ENCODE results near the gene SPEN.
A peak's percentile ranks its signal among the peaks of the same experiment; 100 is the strongest.

SPEN gene

DNA sequence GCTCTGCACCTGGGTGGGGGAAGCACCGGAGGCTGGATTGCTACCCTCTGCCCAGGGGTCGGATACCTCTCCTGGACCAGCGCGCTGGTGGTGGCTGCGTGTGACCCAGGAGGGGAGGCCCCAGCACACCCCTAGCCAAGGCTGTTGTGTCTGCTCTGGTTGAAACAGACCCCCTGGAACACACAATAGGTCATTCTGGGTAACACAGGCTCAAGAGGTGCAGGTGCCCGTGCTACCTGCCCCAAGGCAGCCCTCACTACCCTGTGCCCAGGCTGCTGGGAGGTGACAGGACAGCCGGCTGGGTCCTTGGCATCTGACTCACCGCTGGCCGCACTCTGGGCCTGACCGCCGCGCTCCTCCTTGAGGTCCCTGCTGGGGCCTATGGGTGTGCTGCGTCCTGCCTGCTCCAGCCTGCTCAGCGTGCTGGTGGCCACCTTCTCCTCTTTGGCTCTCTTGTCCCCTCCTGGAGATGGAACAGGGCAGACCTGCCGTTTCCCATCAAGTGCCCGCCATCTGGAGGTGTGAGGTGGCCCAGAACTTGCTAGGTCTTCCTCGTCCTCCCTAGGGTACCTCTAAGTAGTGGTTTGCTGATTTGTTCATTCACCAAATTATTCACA, 98.4 kb downstream of the SPEN start:
- DNase-seq (ENCODE audit: low read depth, low spot score), result no peak

DNA sequence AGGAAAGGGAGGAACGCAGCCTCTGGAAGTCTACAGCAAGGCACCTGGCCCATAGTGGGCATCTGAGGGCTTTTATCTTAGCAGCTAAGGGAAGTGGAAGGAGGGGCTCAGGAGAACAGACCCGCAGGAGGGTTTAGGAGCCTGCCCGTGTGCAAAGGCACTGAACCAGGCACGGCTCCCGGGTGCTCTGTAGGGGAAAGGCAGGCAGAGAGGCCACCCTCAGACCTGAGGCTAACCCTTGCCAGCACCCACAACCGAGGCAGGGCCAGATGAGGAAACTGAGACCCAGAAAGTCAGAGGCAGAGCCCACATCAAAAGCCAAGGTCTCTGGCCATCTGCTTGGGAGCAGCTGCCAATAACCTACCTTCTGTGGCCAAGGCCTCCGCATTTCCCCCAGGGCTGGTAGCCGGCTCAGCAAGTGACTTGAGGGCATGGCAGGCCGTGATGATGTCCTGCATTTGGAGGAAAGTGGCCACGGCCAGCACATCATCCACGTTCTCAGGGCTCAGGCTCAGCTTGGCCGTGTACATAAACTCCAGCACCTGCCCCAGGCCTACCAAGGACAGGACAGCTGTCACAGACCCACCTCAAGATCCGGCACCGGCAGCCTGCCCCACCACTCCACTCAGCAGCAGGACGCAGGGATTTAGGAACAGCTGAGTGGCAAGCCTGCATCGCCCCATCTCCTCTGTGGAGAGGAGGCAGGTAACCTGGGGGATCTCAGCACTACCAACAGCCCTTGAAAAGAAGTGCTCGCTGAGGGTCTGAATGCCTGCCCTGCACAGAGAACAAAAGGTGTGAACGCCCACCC, 99.3 kb downstream of the SPEN start:
- no peak for DNase-seq (ENCODE audit: low read depth, low spot score)

DNA sequence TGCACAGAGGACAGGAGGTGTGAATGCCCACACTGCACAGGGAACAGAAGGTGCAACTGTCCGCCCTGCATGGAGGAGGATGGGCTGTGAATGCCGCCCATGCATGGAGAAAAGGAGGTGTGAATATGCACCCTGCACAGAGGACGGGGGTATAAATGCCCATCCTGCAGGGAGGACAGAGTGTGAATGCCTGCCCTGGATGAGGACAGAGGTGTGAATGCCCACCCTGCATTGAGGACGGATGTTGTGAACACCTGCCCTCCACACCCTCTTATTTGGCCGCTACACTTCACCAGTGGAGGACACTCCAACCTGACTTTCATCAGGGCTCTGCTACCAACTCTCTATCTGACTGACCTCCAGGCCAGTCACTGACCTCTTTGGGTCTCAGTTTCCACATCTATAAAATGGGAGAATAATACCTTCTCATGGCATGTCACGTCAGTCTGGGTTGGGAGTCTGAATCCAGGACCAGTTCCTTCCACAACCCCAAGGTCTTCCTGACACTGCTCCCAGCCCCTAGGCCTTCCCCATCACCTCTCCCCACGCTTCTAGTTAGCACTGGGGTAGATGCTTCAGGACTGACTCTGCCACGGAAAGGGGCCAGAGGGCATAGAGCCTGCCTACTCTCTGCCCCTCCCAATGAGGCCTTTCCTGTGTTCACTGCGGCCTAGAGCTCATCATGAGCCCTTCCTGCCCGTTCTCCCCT, 100.0 kb downstream of the SPEN start:
- no peak for DNase-seq (ENCODE audit: low read depth, low spot score)

DNA sequence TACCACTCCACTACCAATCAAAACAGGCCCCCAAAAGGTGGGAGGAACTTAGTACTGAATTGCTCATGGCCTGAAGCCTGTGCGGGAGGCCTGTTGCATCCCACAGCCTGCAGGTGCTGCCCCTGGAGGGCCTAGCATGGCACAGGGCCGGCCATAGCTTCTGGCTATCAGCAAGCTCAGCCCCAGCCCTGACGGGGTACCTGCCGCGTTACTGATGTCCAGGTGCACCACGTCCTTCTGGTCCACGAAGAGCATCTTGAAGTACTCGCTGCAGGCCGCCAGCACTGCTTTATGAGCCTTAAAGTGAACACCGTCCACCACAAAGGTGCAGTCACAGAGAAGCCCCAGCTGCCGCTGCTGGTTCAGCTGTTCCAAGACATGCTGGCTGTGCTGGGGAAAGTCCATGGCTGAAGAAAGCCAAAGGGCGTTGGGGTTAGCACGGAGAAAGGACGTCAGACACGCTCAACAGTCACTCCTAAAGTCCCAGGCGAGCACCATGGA, 100.6 kb downstream of the SPEN start:
- DNase-seq (ENCODE audit: low read depth, low spot score), result no peak

DNA sequence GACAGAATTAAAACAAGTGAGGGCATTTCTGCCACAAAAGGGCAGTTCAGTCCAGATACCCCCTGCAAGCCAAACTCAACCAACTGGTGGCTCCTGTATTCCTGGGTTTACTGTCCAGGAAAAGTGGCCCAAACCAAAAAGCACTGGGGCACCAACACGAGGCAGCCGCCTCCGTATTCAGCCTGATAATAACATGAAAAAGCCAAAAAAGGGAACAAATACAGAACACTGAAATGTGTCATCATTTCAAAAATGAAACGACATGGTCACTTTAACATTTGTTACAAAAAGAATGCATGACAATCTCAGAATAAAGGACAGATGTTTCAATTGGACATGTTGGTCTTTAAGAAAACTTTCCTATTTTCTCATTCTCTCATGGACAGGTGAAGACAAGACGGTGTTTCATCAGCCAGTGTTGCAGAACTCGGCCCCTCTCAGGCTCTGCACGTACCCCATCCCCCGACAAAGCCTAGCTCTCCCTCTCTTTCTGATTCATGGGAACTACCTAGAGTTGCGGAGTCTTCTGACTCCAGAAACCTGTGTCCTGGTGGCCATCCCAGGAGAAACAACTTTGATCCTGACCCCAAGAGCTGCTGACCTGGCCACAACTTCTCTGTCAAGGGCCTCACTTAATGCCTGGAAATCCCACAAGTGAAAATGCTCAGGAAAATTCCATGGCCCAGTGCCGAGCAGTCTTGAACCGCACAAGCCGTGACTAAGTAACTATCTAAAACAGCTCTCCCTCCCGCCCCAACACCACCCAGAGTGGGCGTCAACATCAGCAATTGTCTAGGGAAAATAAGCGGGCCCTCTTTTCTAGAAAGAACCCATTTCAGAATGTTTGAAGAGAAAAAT, 101.3 kb downstream of the SPEN start:
- DNase-seq (ENCODE audit: low read depth, low spot score), result no peak

DNA sequence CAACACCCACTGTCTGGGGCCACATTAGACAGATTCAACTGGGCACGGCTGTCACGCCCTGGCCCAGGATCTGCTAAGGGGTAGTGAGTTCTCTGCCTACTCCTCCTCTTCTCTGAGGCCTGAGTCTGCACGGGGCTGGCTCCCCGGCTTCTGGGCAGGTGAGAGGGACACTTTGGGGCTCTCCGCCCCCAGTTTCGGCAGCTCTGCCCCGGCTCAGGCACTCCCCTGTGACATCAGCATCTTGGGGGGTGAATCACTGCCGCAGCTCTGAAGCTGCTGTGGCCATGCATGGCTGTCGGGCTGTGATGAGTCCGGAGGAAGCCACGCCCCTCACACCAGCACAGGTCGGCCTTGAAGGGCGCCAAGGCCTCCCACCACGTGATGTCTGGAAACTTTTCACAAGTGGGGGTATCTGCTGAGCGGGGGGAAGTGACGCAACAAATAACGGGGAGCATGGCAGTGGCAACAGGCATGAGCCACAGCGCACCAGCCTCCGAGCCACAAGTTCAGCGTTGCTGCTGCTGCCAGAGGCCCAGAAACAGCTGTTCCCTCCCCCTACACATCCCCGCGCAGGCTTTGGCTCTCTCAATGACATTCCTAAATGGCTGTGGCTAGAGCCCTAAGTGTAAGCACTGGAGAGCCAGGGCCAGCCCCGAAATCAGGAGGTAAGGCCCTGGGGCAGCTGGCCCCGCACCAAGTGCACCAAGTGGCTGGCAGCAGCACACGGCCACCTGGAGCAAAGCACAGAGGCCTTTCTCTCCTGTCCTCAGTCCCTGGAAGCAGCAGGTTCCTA, 102.1 kb downstream of the SPEN start:
- DNase-seq (ENCODE audit: low read depth, low spot score), result no peak

DNA sequence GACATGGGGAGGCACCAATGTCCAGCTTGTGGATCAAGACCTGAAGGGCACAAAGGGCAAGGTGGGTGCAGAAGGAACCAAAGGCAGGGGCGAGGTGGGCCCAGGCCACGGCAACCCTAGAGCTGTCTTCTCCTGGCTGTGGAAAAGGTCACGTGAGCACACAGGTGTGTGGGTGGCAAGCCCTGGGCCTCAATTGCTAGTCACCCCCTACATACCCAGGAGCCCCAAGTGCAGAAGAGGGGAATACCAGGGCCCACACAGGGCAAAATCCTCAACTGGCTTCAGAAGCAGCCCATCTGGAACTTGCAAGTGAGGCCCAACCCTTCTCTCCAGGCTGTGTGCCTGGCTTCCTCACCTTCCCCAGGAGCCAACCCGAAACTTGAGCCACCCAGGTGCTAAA, 102.8 kb downstream of the SPEN start:
- DNase-seq (ENCODE audit: low read depth, low spot score), result no peak

DNA sequence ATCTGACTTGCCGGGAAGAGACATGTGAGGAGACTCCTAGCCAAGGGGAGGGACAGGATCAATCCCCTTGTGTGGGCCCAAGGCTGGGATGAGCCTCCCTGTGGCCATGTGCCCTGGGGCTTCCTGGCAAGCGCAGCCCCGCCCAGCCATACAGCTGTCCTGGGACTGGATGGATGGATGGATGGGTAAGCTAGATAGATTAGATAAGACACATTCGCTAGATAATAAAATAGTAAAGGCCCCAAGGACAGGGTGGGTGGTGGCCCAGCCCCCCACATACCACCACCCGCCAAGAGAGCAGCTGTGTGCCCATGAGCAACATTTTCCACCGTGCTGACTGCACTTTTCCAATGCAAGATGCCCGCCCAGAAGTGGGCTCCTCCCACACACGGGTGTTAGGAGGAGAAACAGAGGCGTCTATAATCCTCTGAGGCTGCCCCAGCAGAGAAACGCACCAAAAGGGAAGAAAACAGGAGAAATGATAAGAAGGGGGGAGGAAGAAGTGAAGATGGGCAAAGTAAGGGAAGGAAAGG, 103.3 kb downstream of the SPEN start:
- DNase-seq (ENCODE audit: low read depth, low spot score), result no peak

DNA sequence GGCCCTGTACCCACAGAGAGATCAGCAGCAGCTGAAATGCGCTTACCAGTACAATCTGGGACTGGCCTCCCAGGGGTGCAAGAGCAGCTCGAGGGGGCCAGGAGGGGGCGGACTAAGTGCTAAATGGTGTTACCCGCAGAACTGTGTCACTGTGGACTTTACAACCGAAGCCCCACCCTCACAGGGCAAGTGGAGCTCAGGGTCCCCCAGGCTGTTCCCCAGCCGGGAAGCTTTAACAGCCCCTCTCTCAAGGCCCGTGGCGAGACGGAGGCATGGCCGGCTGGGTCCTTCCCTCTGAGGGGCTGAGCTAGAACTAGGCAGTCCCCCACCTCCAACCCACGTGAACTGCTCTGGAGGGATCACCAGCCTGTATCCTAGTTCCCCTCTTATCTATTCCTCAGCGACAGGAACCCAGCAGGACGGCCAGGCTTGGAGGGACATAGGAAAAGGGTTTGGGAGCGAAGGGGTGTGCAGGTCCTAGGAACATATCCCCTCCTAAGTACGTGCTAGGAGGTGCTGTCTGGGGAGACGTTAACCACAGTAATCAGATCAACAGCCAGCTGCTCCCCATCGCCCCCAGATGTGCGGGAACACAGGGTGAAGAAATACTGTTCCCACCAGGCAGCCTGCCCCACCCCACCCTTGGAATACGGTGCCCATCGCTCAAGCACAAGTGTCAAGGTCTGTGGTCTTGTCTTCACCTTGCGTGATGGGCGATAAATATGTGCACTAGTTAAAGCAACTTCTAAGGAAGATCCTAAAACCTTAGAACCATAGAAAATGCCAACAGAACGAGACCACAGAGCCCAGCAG, 104.0 kb downstream of the SPEN start:
- DNase-seq (ENCODE audit: low read depth, low spot score), result no peak

DNA sequence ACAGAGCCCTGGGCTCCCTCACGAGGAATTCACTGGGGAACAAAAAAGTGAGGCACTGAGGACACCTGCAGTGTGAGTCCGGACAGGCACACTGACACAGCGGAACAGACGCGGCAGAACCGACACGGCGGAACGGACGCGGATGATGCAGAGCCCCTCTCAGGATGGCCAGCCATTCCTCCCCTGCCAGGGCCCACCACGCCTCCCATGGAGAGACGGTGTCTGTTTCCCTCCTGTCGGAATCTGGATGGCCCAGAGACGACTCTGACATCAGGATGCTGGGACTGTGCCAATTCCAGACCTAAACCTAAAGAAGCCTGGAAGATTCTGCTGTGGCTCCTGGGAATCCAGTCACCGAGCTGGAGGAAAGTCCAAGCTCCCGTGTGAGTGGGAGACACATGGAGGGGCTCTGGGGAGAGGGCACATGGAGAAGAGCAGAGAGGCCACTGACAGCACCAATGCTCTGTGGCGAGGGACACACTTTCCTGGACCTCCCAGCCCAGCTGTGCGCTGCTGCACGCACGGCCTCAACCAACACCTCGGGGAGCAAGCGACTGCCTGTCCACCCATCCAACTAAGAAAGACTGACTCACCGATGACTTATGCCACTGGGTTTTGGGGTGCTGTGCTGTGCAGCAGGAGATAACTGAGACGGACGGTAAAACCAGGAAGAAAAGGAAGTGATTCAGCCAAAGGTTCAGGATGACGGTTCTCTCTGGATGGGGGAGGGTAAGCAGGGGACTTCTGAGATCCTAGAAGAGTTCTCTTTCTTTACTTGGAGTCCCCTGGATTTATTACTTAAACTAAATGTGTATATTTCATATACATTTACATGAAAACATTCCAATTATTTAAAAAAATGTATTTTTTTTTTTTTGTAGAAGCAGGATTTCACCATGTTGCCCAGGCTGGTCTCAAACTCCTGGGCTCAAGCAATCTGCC, 105.1 kb downstream of the SPEN start:
- peak; percentile 65 for DNase-seq (ENCODE audit: low read depth, low spot score)

DNA sequence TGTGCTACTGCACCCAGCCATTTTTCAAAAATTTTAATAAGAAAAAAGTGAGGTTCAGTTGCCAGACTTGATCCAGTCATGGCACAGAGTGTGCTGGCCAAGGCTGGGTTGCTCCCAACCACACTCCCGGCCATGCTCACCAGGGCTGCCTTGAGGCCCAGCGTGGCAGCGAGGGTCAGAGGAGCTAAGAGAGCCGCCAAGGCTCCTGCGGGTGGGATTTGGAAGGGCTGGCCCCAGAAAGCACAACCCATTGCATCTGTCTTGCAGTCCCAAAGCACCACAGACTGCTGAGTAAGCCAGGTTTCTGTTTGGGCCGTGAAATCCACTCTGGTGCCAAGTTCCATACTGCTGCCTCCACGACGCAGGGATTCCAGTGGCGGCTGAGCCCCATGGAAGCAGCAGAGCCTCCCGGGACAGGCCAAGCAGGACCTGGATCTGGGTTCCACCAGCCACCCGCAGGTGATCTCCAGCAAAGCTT, 105.8 kb downstream of the SPEN start:
- DNase-seq (ENCODE audit: low read depth, low spot score), result no peak

DNA sequence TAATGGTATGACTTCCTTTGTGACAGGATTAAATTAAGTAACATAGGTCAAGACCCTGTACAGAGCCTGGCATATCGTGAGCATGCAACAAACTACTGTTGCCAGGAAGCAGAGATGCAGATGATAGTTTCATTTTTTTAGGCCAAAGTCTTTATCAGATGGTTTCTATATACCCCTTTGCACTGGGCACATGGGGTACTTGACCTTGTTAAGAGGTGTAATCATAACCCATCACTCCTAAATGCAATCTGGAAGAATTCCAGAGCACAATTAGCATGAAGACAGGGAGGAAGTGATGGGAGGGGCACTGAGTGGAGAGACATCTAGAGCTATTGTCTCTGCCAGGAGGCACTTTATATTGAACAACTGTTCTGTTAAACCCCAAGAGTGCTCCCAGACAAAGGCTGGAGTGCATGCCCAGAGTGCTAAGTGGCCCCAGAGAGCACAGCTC, 106.3 kb downstream of the SPEN start:
- DNase-seq (ENCODE audit: low read depth, low spot score), result no peak

DNA sequence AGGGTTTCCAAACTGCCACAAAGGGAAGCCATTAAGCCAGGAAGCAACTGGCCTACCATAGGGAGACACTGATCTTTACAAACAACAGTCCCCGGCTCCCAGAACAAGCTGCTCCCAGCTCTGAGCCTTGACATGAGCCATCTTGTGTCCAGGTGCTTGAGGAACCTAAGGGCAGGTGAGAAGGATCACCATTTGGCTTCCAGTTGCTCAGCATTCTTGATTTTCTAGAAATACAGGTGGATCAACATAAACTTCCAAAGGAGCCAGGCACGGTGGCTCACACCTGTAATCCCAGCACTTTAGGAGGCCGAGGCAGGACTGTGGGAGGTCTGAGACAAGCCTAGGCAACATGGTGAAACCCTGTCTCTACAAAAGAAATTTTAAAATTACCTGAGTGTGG, 106.8 kb downstream of the SPEN start:
- DNase-seq (ENCODE audit: low read depth, low spot score), result no peak

DNA sequence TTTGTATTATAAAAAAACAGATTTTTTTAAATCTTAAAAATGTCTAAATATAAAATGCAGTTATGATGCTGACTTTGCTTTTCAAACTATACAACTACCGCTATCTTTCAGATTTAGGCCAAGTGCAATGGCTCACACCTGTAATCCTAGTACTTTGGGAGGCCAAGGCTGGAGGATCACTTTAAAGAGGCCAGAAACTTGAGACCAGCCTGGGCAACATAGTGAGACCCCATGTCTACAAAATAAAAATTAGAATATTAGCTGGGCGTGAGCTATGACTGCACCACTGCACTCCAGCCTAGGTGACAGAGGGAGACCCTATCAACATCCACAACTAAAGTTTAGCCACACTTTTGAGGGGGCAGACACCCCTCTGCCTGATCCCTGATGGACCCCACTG, 108.0 kb downstream of the SPEN start:
- DNase-seq (ENCODE audit: low read depth, low spot score), result no peak

DNA sequence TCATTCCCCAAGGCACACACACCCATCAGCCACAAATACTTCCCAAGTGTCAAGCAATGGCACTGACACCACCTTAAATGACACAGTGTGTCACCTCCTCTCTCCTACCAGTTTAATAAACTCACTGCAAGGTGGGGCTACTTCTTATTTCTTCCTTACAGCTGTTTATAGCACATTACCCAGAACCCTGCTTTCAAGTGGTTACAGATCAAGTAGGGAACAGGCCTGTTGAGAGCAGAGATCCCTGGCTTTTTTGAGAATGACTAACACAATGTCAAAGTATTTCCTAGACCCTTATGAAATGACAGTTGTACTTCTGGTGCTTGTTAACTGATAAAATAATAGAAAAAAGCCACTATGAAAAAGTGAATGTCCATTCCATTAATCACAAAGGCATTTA, 108.6 kb downstream of the SPEN start:
- DNase-seq (ENCODE audit: low read depth, low spot score), result no peak

DNA sequence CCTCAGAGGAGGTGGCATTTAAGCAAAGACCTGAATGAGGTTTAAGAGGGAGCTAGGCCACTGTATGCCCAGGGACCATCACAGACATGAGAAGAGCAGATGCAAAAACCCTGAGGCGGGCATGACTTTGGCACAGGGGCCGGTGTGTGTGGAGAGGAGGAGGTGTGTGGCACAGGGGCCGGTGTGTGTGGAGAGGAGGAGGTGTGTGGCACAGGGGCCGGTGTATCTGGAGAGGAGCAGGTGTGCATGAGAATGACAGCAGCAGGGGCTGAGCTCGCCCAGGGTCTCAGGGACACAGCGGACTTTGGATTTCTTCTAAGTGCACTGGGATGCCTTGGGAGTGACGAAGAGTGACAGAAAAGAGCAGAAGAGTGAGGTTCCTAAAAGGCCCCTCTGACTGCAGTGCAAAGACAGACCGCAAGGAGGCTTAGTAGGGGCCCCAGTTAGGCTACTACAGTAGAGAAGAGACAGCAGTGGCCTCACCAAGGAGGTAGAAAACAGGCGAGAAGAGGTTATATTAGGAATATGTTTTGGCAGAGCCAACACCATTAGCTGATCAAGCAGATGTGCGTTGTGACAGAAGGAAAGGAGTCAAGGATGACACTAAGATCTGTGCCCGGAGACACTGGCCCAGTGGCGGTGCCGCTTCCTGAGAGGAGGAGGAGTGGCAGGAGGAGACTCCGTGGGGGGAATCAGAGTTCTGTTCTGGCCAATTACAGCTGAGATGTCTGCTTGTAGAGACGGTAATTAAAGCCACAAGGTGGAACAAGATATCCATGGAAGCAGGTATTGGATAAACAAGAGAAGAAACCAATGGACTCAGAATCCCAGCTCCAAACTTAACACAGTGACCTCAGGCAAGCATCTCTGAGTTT, 110.0 kb downstream of the SPEN start:
- no peak for DNase-seq (ENCODE audit: low read depth, low spot score)

DNA sequence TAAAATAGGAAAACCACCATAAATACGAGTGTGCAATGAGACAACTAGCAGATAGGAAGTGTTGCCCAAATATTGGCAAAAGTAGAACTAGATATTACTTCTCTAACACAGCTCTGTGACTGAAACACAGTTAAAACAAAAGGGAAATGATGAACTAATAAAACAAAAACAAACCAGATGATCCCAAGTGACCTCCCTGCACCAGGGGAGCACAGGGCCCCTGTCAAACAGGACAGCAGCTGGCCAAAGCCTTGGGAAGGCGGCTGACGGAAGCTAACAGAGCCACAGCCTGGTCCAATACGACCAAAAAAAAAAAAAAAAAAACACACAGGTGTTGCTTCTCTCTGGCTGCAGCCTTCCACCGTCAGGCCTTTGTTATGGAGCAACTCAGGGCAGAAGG, 110.6 kb downstream of the SPEN start:
- DNase-seq (ENCODE audit: low read depth, low spot score), result no peak
